Hepatocyte (in vitro differentiated cells): ENCODE measurements around the gene DNAJB1. TPM values are rescaled to one million over a fixed set of nuclear protein-coding genes. Genes with fewer than 3 reads are reported as not detected.
A peak's percentile ranks its signal among the peaks of the same experiment; 100 is the strongest.

Experiments used
- DNase-seq: peaks from one replicate; pipeline ENCODE4 v3.0.0-alpha.2; 2016; ENCODE audit warnings: low spot score
- H2AFZ ChIP-seq: fragments of 200-600 bp; sonication (generic); 2 replicates; pipeline ENCODE4 v1.6.0; 2016; ENCODE audit warnings: antibody characterized with exemption, mild to moderate bottlenecking
- H3K27ac ChIP-seq: fragments of 200-600 bp; sonication (generic); 2 replicates; pipeline ENCODE4 v1.5.1; 2016; ENCODE audit warnings: mild to moderate bottlenecking
- H3K27me3 ChIP-seq: fragments of 200-600 bp; sonication (generic); 2 replicates; pipeline ENCODE4 v1.6.1; 2016
- H3K36me3 ChIP-seq: fragments of 200-600 bp; sonication (generic); replicated peaks from 2 replicates; pipeline ENCODE4 v1.5.1; 2016; ENCODE audit warnings: low read depth; ENCODE audit not compliant: insufficient read depth
- H3K4me1 ChIP-seq: fragments of 200-600 bp; sonication (generic); 2 replicates; pipeline ENCODE4 v1.5.1; 2016; ENCODE audit warnings: mild to moderate bottlenecking, moderate library complexity; ENCODE audit not compliant: insufficient read depth
- H3K4me2 ChIP-seq: fragments of 200-600 bp; sonication (generic); 2 replicates; pipeline ENCODE4 v1.6.0; 2016
- H3K4me3 ChIP-seq: fragments of 200-600 bp; sonication (generic); 2 replicates; pipeline ENCODE4 v1.5.1; 2016; ENCODE audit warnings: mild to moderate bottlenecking
- H3K79me2 ChIP-seq: fragments of 200-600 bp; sonication (generic); 2 replicates; pipeline ENCODE4 v1.6.0; 2017; ENCODE audit warnings: mild to moderate bottlenecking
- H3K9me2 ChIP-seq: fragments of 200-600 bp; sonication (generic); replicated peaks from 2 replicates; pipeline ENCODE4 v1.6.0; 2017; ENCODE audit warnings: mild to moderate bottlenecking; ENCODE audit not compliant: insufficient read depth
- H3K9me3 ChIP-seq: fragments of 200-600 bp; sonication (generic); 2 replicates; pipeline ENCODE4 v1.5.1; 2016; ENCODE audit warnings: low read depth, mild to moderate bottlenecking
- H4K20me1 ChIP-seq: fragments of 200-600 bp; sonication (generic); 2 replicates; pipeline ENCODE4 v1.6.0; 2016; ENCODE audit warnings: mild to moderate bottlenecking; ENCODE audit not compliant: insufficient read depth, poor library complexity, severe bottlenecking
- EZH2 ChIP-seq: fragments of 200-600 bp; sonication (generic); IDR thresholded peaks from 2 replicates; pipeline ENCODE4 v1.6.1; 2016; ENCODE audit warnings: antibody characterized with exemption, mild to moderate bottlenecking, borderline replicate concordance
- EZH2phosphoT487 ChIP-seq: fragments of 200-600 bp; sonication (generic); IDR thresholded peaks from one replicate; pipeline ENCODE4 v1.6.1; 2018; ENCODE audit warnings: antibody characterized with exemption, mild to moderate bottlenecking, low read depth, moderate library complexity; ENCODE audit not compliant: unreplicated experiment, severe bottlenecking
- WGBS: methylation state at CpG from one replicate; pipeline ENCODE4 v1.1.6; 2016; ENCODE audit warnings: low lambda C conversion rate; ENCODE audit errors: missing lambda C conversion rate; 5-methylcytosine and 5-hydroxymethylcytosine counted together
- polyA plus RNA-seq: library from polyadenylated mRNA; unstranded; fragments of >200 nt; fragmentation: Nextera tagmentation; extraction: Ambion mirVana; gene quantifications from 2 replicates; pipeline ENCODE4 v1.2.1, GENCODE V29; 2016
- total RNA-seq: library from RNA; depleted of rRNA; stranded (reverse); fragments of >200 nt; gene quantifications from 2 replicates; pipeline ENCODE4 v1.2.3, GENCODE V29; 2014
- TF ChIP-seq, protein P1 (sequence below): fragments of 200-600 bp; sonication (generic); IDR thresholded peaks from 2 replicates; pipeline ENCODE4 v1.5.1; 2016; ENCODE audit warnings: antibody characterized with exemption, mild to moderate bottlenecking; ENCODE audit not compliant: poor library complexity

The DNAJB1 gene
- total and polyA plus RNA-seq, 2 experiments from 2014 or later = 104 to 185 TPM

DNA sequence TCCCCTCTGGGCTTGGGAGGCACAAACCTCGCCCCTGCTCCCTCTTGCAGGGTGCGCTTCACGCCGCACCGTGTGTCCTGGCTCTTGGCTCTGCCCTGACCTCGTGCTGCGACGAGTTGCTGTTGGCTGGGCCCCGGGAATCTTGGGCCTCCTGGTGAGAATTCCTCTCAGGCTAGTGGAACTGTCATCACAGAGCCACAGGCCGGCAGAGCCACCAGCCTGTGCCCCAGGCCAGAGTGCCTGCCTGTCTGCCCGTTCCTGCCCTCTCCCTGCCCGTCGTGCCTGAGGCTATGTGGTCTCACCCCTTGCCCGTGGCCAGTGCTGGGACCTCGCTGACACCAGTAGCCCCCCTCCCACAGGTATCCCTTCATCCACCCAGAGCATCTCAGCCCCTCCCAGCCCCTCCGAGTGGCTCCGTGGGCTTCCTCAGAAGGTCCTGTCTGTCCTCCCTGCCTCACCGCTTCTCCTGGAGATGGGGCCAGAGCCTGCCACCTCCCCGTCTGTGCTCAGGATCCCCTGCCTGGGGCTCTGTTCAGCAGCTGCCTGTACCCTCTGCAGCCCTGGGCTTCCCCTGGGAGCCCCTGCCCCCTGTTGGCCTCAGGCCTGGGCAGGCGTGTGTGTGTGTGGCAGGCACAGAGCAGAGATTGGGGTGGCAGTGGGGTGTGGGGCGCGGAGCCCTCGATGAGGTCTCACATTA is 40.3 kb upstream of the DNAJB1 start:
- WGBS = 85% methylated on average over 19 of the region's 23 CpGs
- Histone ChIP-seq H3K27me3 (no peaks in the 10 kb centered on the region), H3K4me3 (no peak overlapping the region), H4K20me1 (peaks cover 2% of the 10 kb centered on the region), H2AFZ (no peak overlapping the region), H3K36me3 (no peaks in the 10 kb centered on the region), H3K4me1 (peaks cover 13% of the 10 kb centered on the region), H3K27ac (no peak overlapping the region), H3K4me2 (no peak overlapping the region), H3K9me2 (no peaks in the 10 kb centered on the region), H3K9me3 (no peaks in the 10 kb centered on the region), H3K79me2 (peaks cover 78% of the 10 kb centered on the region)
- no peak for TF ChIP-seq EZH2phosphoT487
- TF ChIP-seq, protein P1, sequence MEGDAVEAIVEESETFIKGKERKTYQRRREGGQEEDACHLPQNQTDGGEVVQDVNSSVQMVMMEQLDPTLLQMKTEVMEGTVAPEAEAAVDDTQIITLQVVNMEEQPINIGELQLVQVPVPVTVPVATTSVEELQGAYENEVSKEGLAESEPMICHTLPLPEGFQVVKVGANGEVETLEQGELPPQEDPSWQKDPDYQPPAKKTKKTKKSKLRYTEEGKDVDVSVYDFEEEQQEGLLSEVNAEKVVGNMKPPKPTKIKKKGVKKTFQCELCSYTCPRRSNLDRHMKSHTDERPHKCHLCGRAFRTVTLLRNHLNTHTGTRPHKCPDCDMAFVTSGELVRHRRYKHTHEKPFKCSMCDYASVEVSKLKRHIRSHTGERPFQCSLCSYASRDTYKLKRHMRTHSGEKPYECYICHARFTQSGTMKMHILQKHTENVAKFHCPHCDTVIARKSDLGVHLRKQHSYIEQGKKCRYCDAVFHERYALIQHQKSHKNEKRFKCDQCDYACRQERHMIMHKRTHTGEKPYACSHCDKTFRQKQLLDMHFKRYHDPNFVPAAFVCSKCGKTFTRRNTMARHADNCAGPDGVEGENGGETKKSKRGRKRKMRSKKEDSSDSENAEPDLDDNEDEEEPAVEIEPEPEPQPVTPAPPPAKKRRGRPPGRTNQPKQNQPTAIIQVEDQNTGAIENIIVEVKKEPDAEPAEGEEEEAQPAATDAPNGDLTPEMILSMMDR = no peak
- no peak for DNase-seq

DNA sequence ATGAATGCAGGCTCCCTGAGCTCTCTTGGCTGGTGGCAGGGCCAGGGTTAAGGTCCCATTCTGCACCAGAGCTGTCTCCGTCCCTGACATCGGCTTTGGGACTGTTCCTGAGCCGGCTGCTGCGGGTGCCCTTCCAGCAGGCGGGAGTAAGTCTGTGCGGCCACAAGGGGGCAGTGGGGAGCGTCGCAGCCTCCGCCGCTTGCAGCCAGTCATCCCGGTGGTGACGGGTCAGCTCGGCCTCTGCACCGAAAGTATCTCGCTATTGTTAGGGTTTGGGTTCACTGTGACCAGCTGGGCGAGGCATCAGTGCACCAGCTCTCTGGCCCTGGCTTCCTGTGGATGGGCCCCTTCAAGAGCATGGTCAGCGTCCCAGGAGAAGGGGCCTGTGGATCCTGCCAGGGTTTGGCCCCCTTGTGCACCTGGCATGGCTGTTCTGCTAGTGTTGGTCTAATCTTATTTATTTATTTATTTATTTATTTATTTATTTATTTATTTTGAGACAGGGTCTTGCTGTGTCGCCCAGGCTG is 38.5 kb upstream of the DNAJB1 start:
- DNase-seq = peak; percentile 90

DNA sequence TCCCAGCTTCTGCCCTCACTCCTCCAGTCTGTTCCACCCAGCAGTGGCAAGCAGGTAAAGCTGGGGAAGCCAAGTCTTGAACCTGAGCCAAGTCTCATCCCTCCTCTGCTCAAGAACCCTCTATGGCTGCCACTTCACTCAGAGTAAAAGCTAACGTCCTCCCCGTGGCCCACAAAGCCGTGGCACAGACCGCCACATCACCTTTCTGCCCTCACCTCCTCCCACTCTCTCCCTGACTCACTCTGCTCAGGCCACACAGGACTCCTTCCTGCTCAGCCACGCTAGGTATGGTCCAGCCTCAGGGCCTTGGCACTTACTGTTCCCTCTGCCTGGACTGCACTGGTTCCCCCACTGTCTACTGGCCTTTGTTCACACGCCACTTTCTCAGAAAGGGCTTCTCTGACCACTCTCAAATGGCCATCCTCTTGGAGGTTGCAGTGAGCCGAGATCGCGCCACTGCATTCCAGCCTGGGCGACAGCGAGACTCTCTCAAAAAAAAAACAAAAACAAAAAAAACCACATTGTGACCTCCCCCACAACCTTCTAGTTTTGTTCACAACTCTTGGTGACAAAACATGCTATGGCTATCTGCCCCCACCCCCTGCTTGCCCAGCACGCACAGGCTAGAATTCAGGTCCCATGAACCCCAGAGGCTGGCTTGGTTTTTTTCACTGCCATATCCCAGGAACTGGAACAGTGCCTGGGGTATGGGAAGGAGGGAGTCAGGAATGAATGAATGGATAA is 37.9 kb upstream of the DNAJB1 start:
- no peaks in the 10 kb centered on the region for H3K9me3 ChIP-seq
- H2AFZ ChIP-seq = no peak overlapping the region
- WGBS = 88% methylated on average over 12 of the region's 12 CpGs
- H3K4me3 ChIP-seq = no peak overlapping the region
- H3K4me1 ChIP-seq = peaks cover 27% of the 10 kb centered on the region
- peaks cover 86% of the 10 kb centered on the region for H3K79me2 ChIP-seq
- TF ChIP-seq EZH2 (no peak), EZH2phosphoT487 (no peak)
- TF ChIP-seq, protein P1 = no peak
- peak overlapping the region; percentile 66 for H3K4me2 ChIP-seq
- no peaks in the 10 kb centered on the region for H3K9me2 ChIP-seq
- H4K20me1 ChIP-seq = peaks cover 2% of the 10 kb centered on the region
- no peak for DNase-seq
- no peak overlapping the region for H3K27ac ChIP-seq
- no peaks in the 10 kb centered on the region for H3K27me3 ChIP-seq
- no peaks in the 10 kb centered on the region for H3K36me3 ChIP-seq

More for the DNA sequence above, 38.5 kb upstream of the DNAJB1 start:
- H3K4me2 ChIP-seq = peak overlapping the region; percentile 66
- H3K36me3 ChIP-seq = no peaks in the 10 kb centered on the region
- 21% methylated on average over 18 of the region's 18 CpGs for WGBS
- peaks cover 91% of the 10 kb centered on the region for H3K79me2 ChIP-seq
- H4K20me1 ChIP-seq = peaks cover 2% of the 10 kb centered on the region
- TF ChIP-seq EZH2phosphoT487 (no peak), EZH2 (no peak)
- TF ChIP-seq, protein P1 = peak; percentile 86
- no peaks in the 10 kb centered on the region for H3K9me2 ChIP-seq
- H3K4me1 ChIP-seq = peaks cover 21% of the 10 kb centered on the region
- H3K4me3 ChIP-seq = no peak overlapping the region
- H3K27ac ChIP-seq = no peak overlapping the region
- no peaks in the 10 kb centered on the region for H3K9me3 ChIP-seq
- no peak overlapping the region for H2AFZ ChIP-seq
- no peaks in the 10 kb centered on the region for H3K27me3 ChIP-seq
